GM18861 (cell line): ENCODE data around the gene MED15.
"Not testable (repeated sequence)": the region's sequence is repeated elsewhere in the genome, so short reads cannot be mapped to it uniquely, and the experiment has no call there.

Experiments used
- ATAC-seq: cut with Tn5 transposase; IDR thresholded peaks from one replicate; pipeline ENCODE4 v1.9.1; 2021; ENCODE audit not compliant: unreplicated experiment

Gene MED15

DNA sequence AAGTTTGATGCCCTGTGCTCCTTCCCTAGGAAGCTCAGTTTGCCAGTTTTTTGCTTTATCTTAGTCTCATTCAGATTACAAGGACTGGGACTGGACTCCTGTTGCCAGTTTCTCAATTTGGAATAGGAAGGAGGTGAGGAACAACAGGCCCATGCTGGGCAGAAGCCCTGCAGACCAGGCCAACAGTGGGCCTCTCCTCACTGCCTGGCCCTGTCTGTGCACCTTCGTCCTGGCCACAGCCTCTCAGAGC lies 23.7 kb downstream of the MED15 start:
- no peak for ATAC-seq

DNA sequence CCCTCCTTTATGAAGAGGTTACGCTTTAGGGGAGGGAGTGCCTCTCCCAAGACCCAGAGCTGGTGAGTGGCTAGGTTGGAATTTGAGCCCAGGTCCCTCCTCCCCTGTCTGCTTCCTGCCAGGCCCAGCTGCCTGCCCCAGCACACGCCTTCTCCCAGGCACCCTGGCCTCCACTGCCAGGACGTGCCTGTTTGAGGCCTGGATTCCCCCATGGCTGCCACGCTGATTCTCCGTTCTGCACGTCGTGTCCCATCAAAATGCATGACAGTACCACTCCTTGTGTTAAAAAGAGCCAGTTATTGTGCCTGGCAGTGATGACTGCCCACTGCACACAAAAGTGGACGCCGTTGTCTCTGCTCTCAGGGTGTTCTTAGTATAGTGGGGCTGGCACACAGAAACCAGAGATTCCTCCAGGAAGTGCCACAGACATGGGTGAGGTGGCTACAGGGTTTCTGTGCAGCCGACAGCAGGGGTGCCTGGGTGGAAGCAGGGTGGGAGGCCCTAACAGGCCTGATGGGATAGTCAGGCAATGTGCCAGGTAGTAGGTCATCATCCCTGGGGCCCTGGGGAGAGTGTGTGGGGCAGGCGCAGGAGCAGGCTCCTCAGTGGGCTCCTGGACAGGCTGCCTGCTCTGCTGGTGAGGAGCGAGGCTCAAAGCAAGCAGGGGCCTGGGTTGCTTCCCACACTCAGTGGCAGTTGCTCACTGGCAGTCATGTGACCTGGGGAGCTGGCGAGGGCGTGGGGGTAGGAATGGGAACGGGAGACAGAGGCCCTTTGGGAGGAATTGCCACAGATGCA lies 24.2 kb downstream of the MED15 start:
- no peak for ATAC-seq

DNA sequence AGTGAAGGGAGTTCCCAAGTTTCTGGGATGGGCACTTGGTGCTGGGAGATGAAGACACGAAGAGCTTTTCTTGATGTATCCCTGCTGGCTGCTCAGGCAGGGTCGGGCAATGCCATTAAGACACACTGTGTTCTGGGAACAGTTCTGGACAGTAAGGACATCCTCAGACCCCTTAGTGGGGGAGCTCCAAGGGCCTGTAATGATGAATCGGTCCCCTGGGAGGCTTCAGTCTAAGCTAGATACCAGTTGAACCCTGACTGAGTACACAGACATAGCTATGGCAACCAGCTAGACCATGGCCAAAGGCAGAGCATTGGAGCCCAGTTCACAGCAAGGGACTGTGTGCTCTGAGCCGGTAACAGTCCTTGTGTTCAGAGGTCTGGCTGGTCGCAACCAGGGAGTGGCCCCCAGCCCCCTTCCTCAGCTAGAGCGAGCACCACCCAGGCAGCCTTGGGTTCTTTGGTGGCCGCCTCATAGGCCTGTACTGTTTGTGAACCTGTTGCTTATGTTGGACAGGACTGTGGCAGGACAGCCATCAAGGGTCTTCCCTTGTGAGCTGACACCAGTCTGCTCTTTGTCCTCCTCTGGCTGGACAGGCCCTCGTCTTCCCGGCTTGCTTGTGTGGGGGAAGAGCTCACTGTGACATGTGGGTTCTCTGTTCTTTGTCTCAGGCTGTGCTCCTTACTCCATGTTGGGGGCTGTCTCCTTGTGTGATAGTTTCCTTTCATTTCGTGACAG lies 25.0 kb downstream of the MED15 start:
- ATAC-seq = no peak

- ATAC-seq = no peak
Measured at GRCh38 chr22:20533095-20533878, 25.9 kb downstream of the MED15 start.

DNA sequence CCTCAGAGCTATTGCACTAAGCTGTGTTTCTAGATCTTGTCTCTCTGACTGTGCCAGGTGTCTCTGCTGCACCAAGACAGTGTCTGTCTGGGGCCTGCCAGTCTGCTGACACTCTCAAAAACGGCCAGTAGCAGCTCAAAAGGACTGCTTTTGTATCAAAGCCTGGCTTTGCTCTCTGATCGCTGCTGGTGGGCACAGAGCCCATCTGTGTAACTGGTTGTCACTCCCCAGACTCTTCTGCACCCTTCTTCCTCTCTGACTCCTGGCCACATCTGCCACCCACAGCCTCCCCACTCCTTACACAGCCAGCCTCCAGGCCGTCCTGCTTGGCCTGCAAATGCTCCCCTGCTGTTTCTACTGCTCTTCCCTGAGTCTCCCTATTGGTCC lies 26.5 kb downstream of the MED15 start:
- no peak for ATAC-seq

- no peak for ATAC-seq
Measured at GRCh38 chr22:20536590-20537324, 29.3 kb downstream of the MED15 start.

DNA sequence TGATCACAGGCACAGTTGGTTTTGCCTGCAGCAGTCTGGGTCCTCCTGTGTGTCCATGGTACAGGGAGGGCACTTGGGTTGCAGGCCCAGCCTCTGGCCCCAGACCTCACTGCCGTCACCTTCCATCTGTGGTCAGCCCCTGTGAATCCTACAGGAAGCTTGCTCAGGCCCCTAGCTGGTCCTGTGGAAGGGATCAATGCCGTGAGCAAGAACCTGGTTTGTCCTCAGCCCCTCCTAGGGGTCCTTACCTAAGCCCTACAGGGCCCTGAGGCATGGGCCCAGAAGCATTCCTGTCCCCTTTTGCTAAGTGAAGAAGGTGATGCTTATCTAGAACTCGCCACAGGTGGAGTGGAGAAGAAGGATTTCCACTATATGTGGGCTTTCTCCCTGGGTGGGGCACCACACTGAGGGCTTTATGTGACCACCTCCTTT lies 29.9 kb downstream of the MED15 start:
- ATAC-seq = no peak

- ATAC-seq = no peak
Measured at GRCh38 chr22:20537983-20538382, 30.6 kb downstream of the MED15 start.

GRCh38 chr22:20538875-20539274 lies 31.5 kb downstream of the MED15 start:
- not testable (repeated sequence) for ATAC-seq

DNA sequence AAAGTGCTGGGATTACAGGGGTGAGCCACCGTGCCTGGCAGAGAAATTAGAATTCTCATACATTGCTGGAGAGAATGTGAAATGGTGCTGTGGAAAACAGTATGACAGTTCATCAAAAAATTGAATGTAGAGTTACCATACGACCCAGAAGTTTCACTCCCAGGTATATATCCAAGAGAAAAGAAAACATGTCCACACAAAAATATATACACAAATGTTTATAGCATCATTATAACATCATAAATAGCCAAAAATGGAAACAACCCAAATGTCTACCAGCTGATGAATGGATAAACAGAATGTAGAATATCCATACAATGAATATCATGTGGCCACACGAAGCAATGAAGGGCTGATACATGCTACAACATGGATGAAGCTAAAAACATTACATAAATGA lies 34.6 kb downstream of the MED15 start:
- no peak for ATAC-seq

DNA sequence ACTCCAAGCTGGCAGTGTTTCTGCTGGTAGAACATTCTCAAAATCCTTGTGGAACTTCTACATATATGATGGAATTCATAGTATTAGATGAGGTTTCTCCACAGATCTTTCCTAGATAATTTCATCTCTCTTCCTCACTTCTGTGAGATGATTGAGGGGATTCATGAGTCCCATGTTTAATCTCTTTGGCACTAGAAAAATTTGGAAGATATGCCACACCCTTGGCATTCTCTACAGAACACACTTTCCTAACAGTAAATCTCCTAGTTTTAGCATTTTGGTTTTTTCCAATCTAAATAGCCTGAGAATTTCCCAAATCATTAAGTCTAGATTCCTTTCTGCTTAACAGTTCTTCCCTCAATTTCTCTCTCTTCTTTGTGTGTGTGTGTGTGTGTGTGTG lies 35.3 kb downstream of the MED15 start:
- no peak for ATAC-seq

DNA sequence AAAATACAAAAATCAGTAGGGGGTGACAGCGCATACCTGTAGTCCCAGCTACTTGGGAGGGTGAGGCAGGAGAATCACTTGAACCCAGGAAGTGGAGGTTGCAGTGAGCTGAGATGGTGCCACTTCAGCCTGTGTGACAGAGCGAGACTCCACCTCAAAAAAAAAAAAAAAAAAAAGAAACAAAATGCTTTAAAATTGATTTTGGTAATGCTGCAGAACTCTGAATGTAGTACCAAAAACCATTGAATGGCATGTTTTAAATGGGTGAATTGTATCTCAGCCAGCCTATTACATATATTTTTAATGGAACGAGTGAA lies 37.9 kb downstream of the MED15 start:
- not testable (repeated sequence) for ATAC-seq

DNA sequence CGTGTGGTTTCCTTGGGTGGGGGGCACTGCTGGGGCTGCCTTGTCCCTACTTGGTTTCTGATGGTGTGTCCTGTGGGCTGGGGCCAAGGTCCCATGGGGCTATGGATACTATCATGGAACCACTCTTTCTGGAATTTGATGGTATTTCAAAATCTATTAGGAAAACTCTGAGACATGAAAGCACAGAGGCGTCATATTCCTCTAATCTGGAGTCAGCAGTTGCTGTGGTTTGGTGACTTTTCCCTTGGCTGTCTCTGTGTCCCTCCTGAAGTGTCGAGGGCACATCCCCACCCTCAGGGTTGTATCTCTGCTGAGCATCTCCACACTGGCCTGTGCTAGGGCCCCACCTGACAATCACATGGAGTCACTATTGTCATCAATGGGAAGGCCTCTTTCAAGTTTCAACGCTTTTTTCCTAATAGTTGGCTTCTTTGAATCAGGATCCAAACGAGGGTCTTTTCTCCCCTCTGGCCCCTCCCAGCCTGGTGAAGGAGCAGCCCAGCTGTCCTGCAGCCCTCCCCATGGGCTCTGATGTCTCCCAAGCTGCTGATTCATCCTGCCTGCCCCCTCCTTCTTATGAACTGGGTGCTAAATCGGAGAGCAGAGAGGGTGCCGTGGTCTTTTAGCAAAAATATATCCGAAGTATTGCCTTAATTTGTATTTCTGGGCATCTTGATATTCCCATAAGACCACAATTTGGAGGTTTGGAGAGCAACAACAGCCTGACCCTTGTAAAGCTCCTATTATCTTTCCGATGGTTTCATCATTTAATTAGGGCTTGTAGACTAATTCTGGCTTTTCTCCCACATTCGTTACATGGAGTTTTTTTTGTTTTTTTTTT lies 38.5 kb downstream of the MED15 start:
- no peak for ATAC-seq

GRCh38 chr22:20546541-20546950 lies 39.1 kb downstream of the MED15 start:
- no peak for ATAC-seq

DNA sequence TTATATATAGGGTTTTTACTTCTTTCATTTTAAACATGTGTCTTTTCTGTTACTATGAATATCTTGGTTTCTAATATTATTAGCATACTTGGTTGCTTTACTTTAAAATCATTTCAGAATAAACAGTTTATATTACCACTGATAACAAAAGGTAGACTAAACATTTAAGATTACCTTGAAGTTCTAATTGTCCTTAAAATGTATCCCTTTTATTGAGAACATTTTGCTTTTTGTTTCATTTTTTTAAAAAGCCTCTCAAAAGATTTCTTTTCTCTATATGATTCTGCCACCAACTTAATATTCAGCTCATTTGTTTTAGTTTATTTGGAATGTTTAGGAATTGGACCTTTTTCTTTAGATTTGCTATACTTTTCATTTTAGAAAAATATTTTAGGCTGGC lies 39.6 kb downstream of the MED15 start:
- no peak for ATAC-seq

DNA sequence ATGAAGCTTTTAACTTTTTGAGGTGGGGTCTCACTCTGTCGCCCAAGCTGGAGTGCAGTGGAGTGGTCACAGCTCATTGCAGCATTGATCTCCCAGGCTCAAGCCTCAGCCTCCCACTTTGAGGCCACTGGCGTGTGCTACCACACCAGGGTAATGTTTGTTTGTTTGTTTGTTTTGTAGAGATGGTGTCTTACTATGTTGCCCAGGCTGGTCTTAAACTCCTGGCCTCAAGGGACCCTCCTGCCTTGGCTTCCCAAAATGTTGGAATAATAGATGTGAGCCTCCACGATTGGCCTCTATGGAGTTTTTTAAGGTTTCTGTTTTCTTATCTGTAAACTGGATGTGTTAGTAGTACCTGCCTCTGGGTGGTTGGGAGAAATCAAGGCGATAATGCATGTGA lies 41.4 kb downstream of the MED15 start:
- no peak for ATAC-seq

- no peak for ATAC-seq
Measured at GRCh38 chr22:20549232-20549841, 41.9 kb downstream of the MED15 start.

DNA sequence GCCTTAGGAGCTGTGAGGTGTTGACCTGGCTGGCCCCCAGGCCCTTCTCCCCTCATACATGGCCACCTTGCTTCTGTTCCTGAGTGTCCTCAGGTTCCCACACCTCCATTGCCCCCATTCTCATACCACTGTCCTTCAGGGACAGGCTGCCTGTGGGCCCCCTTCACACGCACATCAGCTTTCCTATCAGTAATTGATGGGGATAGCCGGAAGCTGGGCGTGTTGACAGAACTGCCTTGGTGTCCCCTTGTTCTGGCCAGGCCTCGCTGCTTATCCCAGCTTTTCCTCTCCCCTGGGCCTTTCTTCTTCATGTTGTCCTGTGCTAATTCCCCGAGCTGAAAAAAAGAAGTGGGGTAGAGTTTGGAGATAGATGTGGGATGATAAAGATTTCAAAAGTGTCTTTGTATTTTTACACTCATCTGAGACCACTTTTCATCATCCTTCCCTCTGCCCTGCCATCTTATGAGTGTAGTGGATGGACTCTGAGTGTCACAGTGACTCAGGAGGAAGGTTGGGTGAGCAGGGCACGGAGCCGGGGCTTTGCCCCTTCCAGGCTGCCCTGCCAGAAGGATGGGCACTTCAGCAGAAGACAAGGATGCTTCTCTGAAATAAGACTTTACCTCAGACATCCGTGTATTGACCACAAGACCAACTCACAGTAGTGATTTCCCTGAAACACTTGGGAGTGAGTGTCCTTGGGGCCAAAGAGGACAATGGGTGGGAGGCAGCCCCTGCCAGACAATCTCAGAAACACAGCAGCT lies 42.8 kb downstream of the MED15 start:
- no peak for ATAC-seq
